ENCODE results near the gene LDB2. TPM values are rescaled to one million over a fixed set of nuclear protein-coding genes. Genes with fewer than 3 reads are reported as not detected.

Gene LDB2
- total RNA-seq, 3 donors from 2014 or later: 4.7 to 19.9 (median 9.3) TPM

GRCh38 chr4:16617435-16617834, 281.0 kb downstream of the LDB2 start:
- intact Hi-C loops (cut with DNase I, micrococcal nuclease): no loop called here
- Histone ChIP-seq H3K4me3 (no peak overlapping the region), H3K36me3 (ENCODE audit: low read depth) (no peaks in the 10 kb centered on the region), H3K9me3 (no peaks in the 10 kb centered on the region), H3K4me1 (ENCODE audit: low read depth) (no peaks in the 10 kb centered on the region)
- TF ChIP-seq, protein P1, sequence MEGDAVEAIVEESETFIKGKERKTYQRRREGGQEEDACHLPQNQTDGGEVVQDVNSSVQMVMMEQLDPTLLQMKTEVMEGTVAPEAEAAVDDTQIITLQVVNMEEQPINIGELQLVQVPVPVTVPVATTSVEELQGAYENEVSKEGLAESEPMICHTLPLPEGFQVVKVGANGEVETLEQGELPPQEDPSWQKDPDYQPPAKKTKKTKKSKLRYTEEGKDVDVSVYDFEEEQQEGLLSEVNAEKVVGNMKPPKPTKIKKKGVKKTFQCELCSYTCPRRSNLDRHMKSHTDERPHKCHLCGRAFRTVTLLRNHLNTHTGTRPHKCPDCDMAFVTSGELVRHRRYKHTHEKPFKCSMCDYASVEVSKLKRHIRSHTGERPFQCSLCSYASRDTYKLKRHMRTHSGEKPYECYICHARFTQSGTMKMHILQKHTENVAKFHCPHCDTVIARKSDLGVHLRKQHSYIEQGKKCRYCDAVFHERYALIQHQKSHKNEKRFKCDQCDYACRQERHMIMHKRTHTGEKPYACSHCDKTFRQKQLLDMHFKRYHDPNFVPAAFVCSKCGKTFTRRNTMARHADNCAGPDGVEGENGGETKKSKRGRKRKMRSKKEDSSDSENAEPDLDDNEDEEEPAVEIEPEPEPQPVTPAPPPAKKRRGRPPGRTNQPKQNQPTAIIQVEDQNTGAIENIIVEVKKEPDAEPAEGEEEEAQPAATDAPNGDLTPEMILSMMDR (IDR thresholded peaks at IDR 0.05): no peak
- ATAC-seq (no peak), DNase-seq (no peak)

DNA sequence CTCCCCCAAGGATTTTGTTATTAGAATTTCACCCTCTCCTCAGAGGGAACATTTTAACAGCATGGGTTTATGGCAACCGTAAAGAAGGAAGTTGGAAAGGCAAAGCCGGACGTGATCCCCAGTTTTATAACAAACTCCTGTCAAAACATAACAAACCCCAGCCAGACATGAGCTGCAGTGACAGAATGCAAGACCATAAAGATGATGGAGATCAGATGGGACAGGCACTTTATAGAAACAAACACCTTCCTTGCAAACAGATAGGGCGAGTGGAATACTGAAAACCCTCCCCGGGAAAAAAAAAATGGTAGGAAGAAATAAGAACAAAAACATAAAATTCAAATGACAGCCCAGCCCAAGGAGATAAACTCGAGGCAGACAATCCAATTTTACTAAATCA, 281.4 kb downstream of the LDB2 start:
- Histone ChIP-seq H3K4me1 (ENCODE audit: low read depth) (no peaks in the 10 kb centered on the region), H3K4me3 (no peak overlapping the region), H3K9me3 (no peaks in the 10 kb centered on the region), H3K36me3 (ENCODE audit: low read depth) (no peaks in the 10 kb centered on the region)
- DNase-seq (no peak), ATAC-seq (no peak)
- intact Hi-C loops (cut with DNase I, micrococcal nuclease): no loop called here
- TF ChIP-seq, protein P1 (IDR thresholded peaks at IDR 0.05): no peak

DNA sequence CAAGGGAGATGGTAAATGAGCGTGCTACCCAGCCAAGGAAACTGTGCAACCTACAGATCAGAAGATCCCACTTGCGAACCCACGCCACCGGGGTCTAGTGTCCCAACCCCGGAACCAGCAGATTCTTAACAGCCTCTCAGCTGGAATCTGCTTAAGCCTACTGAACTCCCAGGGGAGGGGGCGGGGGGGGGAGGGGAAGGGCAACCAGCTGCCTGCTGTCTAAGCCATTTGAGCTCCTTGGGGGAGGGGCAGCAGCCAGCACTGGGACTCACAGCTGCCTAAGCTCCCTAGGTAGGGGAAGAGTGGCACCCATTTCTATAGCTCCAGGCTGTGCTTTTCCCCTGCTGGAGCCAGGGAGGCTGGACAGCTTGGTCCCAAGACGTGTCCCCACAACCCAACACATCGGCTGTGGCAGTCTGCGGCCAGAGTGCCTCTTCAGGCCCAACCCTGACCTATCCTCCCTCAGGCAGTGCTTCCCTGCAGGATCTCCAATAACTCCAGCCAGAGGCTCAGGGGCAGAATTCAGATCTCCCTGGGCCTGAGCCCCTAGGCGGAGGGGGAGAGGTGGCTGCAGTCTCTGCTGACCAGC, 289.2 kb downstream of the LDB2 start:
- TF ChIP-seq, protein P1 (IDR thresholded peaks at IDR 0.05): no peak
- DNase-seq: no peak
- Histone ChIP-seq H3K9me3 (no peaks in the 10 kb centered on the region), H3K4me1 (ENCODE audit: low read depth) (no peaks in the 10 kb centered on the region), H3K36me3 (ENCODE audit: low read depth) (no peaks in the 10 kb centered on the region), H3K4me3 (no peak overlapping the region)
- intact Hi-C loops (cut with DNase I, micrococcal nuclease): no loop called here
- no peak for ATAC-seq

DNA sequence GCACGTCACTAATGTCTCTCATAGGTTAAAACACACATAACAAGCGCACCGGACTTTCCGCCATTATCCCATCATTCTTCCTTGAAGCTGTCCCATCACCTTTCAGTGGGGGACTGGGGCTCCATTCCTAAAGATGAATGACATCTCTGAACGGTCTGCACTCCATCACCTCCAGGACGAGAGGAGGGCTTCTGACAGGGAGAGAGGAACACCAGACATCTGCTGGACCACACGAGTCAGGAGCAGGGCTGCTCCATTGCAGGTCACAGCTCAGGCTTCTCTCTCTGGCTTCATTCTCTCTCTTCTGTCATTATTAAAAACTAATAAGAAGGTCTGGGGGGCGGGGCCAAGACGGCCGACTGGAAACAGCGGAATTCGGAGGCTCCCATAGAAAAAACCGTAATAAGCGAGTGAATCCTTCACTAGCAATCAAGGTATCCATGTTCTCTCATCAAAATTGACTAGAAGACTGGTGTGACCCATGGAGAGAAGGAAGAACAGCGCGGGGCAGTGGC, 289.8 kb downstream of the LDB2 start:
- no peak for ATAC-seq
- Histone ChIP-seq H3K4me3 (no peak overlapping the region), H3K4me1 (ENCODE audit: low read depth) (no peaks in the 10 kb centered on the region), H3K36me3 (ENCODE audit: low read depth) (no peaks in the 10 kb centered on the region), H3K9me3 (no peaks in the 10 kb centered on the region)
- TF ChIP-seq, protein P1 (IDR thresholded peaks at IDR 0.05): no peak
- no peak for DNase-seq
- intact Hi-C loops (cut with DNase I, micrococcal nuclease): no loop called here

DNA sequence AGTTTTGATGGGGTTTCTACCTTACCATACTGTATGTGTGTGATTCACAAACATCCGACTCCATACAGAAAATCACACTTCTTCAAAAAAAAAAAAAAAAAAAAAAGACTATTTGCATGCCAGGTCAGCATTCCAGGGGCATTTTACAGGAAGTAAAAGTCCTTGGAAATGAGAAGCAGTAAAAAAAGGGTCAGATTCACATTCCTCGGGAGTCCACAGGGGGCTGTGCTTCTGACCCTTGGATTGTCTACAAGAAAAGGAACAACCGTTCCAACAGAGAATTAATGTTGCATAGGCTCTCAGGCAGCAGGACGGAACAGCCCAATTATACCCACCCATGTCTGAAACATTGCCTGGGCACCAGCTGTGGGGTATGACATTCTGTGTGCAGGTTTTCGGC, 290.3 kb downstream of the LDB2 start:
- TF ChIP-seq, protein P1 (IDR thresholded peaks at IDR 0.05): no peak
- intact Hi-C loops (cut with DNase I, micrococcal nuclease): no loop called here
- no peaks in the 10 kb centered on the region for H3K9me3 ChIP-seq
- DNase-seq: no peak
- H3K36me3 ChIP-seq (ENCODE audit: low read depth): no peaks in the 10 kb centered on the region
- no peak for ATAC-seq
- no peaks in the 10 kb centered on the region for H3K4me1 ChIP-seq (ENCODE audit: low read depth)
- H3K4me3 ChIP-seq: no peak overlapping the region

All from mucosa of descending colon (tissue), 3 donors.